ENCODE results near the gene CFAP410. TPM values are rescaled to one million over a fixed set of nuclear protein-coding genes. Genes with fewer than 3 reads are reported as not detected.
"Not testable (repeated sequence)": the region's sequence is repeated elsewhere in the genome, so short reads cannot be mapped to it uniquely, and the experiment has no call there.

Gene CFAP410
- polyA plus RNA-seq, 3 donors, result 27.4 to 40.0 (median 30.3) TPM

DNA sequence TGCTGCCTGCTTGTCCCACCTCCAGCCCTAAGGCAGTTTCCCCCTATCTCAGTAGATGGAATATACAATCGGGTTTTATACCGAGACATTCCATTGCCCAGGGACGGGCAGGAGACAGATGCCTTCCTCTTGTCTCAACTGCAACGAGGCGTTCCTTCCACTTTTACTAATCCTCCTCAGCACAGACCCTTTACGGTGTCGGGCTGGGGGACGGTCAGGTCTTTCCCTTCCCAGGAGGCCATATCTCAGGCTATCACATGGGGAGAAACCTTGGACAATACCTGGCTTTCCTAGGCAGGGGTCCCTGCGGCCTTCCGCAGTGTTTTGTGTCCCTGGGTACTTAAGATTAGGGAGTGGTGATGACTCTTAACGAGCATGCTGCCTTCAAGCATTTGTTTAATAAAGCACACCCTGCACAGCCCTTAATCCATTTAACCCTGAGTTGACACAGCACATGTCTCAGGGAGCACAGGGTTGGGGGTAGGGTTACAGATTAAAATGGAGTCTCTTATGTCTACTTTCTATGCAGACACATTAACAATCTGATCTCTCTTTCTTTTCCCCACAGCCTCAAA, 55.9 kb downstream of the CFAP410 start:
- 60 to 72% (median 68%) methylated on average over 11 of the region's 11 CpGs for WGBS, 3 donors
- H3K27ac ChIP-seq (ENCODE audit: low read depth, low read length), result not testable (repeated sequence)

DNA sequence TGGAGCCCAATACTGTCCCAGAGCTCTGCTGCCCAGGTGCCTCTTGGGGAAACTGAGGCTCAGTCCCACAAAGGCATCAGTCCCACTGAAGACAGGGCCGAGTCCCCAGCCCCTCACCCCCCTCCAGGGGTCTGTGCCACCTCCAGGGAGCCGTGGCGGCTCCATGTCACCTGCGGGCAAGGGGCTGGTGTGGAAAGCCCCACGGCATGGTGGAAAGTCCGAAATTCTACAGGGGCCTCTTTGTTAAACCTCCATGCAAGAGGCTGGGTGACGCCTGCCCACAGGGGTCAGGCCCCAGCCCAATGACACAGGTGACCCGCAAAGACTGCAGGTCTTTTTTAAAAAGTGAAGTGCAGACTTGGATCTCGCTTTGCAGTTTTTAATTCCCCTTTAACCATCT, 56.8 kb downstream of the CFAP410 start:
- H3K27ac ChIP-seq (ENCODE audit: low read depth, low read length), result no peak overlapping the region
- 85 to 90% (median 87%) methylated on average over 9 of the region's 9 CpGs for WGBS, 3 donors

DNA sequence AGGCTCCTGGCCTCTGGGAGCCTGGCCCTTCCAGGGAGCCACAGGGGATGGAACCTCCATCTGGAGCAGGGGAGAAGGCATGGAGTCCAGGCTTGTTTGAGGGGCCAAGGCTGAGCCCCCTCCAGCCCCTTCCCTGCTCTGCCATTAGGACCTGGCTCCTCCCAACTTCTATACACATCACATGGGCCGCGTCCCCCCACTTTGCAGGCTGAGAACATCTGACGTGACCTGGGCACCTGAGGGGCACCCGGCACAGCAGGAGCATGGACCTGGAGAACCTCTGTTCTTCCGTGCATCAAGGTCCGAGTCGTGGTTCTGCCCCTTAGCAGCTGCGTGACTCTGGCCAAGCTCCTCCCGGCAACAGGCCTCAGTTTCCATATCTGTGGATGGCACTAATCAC, 57.4 kb downstream of the CFAP410 start:
- WGBS, 3 donors, result 89 to 98% (median 95%) methylated on average over 9 of the region's 9 CpGs
- H3K27ac ChIP-seq (ENCODE audit: low read depth, low read length), result no peak overlapping the region

DNA sequence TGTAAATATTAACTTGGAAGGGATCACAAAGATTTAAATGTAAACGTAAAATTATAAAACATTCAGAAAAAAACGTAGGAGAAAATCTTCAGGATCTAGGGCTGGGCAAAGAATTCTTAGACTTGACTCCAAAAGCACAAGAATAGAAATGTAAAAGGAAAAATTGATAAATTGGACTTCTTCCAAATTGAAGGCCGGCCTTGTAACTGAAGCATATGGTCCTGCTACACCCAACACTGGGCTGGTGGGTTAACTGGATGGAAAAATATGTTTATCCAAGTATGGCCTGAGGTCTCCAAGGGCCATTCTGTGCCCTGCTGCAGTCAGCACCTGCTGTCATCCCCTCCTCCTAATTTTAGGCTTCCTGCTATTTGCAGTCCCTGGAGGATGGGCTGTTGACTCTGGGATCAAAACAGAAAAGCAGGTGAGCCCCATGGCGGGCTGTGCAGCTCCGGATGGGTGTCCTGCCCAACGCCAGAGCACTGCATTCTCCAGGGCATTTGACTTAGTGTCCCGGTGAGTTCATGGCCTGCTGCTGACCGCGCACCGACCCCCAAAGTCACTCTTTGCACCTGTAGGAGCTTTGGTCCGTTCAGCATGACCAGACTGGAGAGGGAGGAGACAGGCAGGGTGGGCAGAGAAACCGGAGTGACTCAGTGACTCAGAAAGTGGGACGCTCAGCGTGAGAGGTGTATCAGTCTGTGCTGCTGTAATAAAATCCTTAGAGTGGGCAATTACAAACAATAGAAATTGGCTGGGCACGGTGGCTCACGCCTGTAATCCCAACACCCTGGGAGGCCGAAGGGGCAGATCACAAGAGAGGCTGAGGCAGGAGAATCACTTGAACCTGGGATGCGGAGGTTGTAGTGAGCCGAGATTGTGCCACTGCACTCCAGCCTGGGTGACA, 59.6 kb downstream of the CFAP410 start:
- H3K27ac ChIP-seq (ENCODE audit: low read depth, low read length), result no peak overlapping the region
- 82 to 89% (median 87%) methylated on average over 19 of the region's 19 CpGs for WGBS, 3 donors

Other genes starting within 250 kb of the CFAP410 start
- gene PWP2, start 232.0 kb downstream of the CFAP410 start, polyA plus RNA-seq, result 1 to 10 TPM; 5.0 to 5.4 (median 5.2) TPM
- gene GATD3, start 205.7 kb downstream of the CFAP410 start, polyA plus RNA-seq, result 10 to 100 TPM in 1 of 3 donors, 1 to 10 TPM in 2; 8.0 to 32.7 (median 8.9) TPM
- gene ICOSLG, start 98.4 kb downstream of the CFAP410 start, polyA plus RNA-seq, result 1 to 10 TPM in 2 of 3 donors, under 1 TPM in 1; 0.56 to 2.4 (median 1.1) TPM
- not detected for gene DNMT3L, start 77.5 kb downstream of the CFAP410 start, polyA plus RNA-seq
- under 1 TPM in 2 of 3 donors, not detected in 1; 0.03 to 0.15 TPM for gene AIRE, start 53.5 kb downstream of the CFAP410 start, polyA plus RNA-seq
- 100 to 1,000 TPM in 1 of 3 donors, 10 to 100 TPM in 2; 50.2 to 134 (median 87.7) TPM for gene PFKL, start 39.3 kb downstream of the CFAP410 start, polyA plus RNA-seq
- gene TRPM2, start 14.2 kb upstream of the CFAP410 start, polyA plus RNA-seq, result 1 to 10 TPM in 2 of 3 donors, under 1 TPM in 1; 0.72 to 4.2 (median 1.9) TPM
- 1 to 10 TPM in 2 of 3 donors, under 1 TPM in 1; 0.81 to 2.4 (median 2.1) TPM for gene LRRC3, start 116.1 kb upstream of the CFAP410 start, polyA plus RNA-seq
- gene KRTAP10-1, start 200.8 kb upstream of the CFAP410 start, polyA plus RNA-seq, result not detected
- under 1 TPM in 1 of 3 donors, not detected in 2; 0.22 TPM for gene KRTAP10-2, start 212.1 kb upstream of the CFAP410 start, polyA plus RNA-seq
- gene KRTAP10-3, start 219.4 kb upstream of the CFAP410 start, polyA plus RNA-seq, result not detected
- gene KRTAP10-4, start 234.3 kb upstream of the CFAP410 start, polyA plus RNA-seq, result not detected
- gene KRTAP10-5, start 241.2 kb upstream of the CFAP410 start, polyA plus RNA-seq, result not detected

All from adipose tissue (tissue), 3 donors.